ENCODE data around the gene PUM1.
"Not testable (repeated sequence)": the region's sequence is repeated elsewhere in the genome, so short reads cannot be mapped to it uniquely, and the experiment has no call there.

Gene PUM1

GRCh38 chr1:30974536-30974935, 91.0 kb downstream of the PUM1 start:
- H3K4me3 ChIP-seq (ENCODE audit: low read length) = no peak overlapping the region
- H3K79me2 ChIP-seq (ENCODE audit: control insufficient read depth, low read length) = peaks cover 76% of the 10 kb centered on the region
- no peaks in the 10 kb centered on the region for H3K27me3 ChIP-seq (ENCODE audit: control insufficient read depth, low read length)
- H3K4me2 ChIP-seq (ENCODE audit: low read length) = no peak overlapping the region
- peaks cover 3% of the 10 kb centered on the region; the same call in 1 of the 2 replicates for H4K20me1 ChIP-seq (ENCODE audit: control insufficient read depth, insufficient read depth, low read depth, low read length)
- TF ChIP-seq CTCF (IDR thresholded peaks at IDR 0.05; ENCODE audit: low read depth, low read length, poor library complexity, severe bottlenecking) = no peak
- TF ChIP-seq EZH2phosphoT487 (IDR thresholded peaks at IDR 0.05; ENCODE audit: borderline replicate concordance, low read length) = no peak
- H3K4me1 ChIP-seq (ENCODE audit: control insufficient read depth, low read length) = peaks cover 12% of the 10 kb centered on the region
- no peak overlapping the region for H3K27ac ChIP-seq (ENCODE audit: low read depth, low read length)
- no peaks in the 10 kb centered on the region for H3K9me3 ChIP-seq (ENCODE audit: control insufficient read depth, insufficient read depth, low read length)
- peaks cover 6% of the 10 kb centered on the region; the same call in 1 of the 2 replicates for H3F3A ChIP-seq (ENCODE audit: control insufficient read depth, insufficient read depth)
- peaks cover 89% of the 10 kb centered on the region for H3K36me3 ChIP-seq (ENCODE audit: control insufficient read depth, low read length)
- no peaks in the 10 kb centered on the region for H3K9me2 ChIP-seq (replicated peaks; ENCODE audit: control insufficient read depth, low read length)

GRCh38 chr1:30972349-30972748, 93.2 kb downstream of the PUM1 start:
- not testable (repeated sequence) for H3K27ac ChIP-seq (ENCODE audit: low read depth, low read length); H3K4me3 ChIP-seq (ENCODE audit: low read length); H3K9me2 ChIP-seq (replicated peaks; ENCODE audit: control insufficient read depth, low read length); H4K20me1 ChIP-seq (ENCODE audit: control insufficient read depth, insufficient read depth, low read depth, low read length); H3K27me3 ChIP-seq (ENCODE audit: control insufficient read depth, low read length); H3K4me2 ChIP-seq (ENCODE audit: low read length); H3F3A ChIP-seq (ENCODE audit: control insufficient read depth, insufficient read depth); H3K9me3 ChIP-seq (ENCODE audit: control insufficient read depth, insufficient read depth, low read length)
- peaks cover 89% of the 10 kb centered on the region for H3K36me3 ChIP-seq (ENCODE audit: control insufficient read depth, low read length)
- H3K4me1 ChIP-seq (ENCODE audit: control insufficient read depth, low read length) = peaks cover 13% of the 10 kb centered on the region
- H3K79me2 ChIP-seq (ENCODE audit: control insufficient read depth, low read length) = peaks cover 76% of the 10 kb centered on the region

GRCh38 chr1:30971496-30971895, 94.0 kb downstream of the PUM1 start:
- peaks cover 3% of the 10 kb centered on the region; the same call in 1 of the 2 replicates for H4K20me1 ChIP-seq (ENCODE audit: control insufficient read depth, insufficient read depth, low read depth, low read length)
- H3K27ac ChIP-seq (ENCODE audit: low read depth, low read length) = no peak overlapping the region
- no peaks in the 10 kb centered on the region for H3K9me3 ChIP-seq (ENCODE audit: control insufficient read depth, insufficient read depth, low read length)
- H3K9me2 ChIP-seq (replicated peaks; ENCODE audit: control insufficient read depth, low read length) = no peaks in the 10 kb centered on the region
- peaks cover 88% of the 10 kb centered on the region for H3K36me3 ChIP-seq (ENCODE audit: control insufficient read depth, low read length)
- TF ChIP-seq CTCF (IDR thresholded peaks at IDR 0.05; ENCODE audit: low read depth, low read length, poor library complexity, severe bottlenecking) (no peak), EZH2phosphoT487 (IDR thresholded peaks at IDR 0.05; ENCODE audit: borderline replicate concordance, low read length) (no peak)
- no peak overlapping the region for H3K4me2 ChIP-seq (ENCODE audit: low read length)
- no peak overlapping the region for H3K4me3 ChIP-seq (ENCODE audit: low read length)
- H3K4me1 ChIP-seq (ENCODE audit: control insufficient read depth, low read length) = peaks cover 13% of the 10 kb centered on the region
- H3K79me2 ChIP-seq (ENCODE audit: control insufficient read depth, low read length) = peaks cover 74% of the 10 kb centered on the region
- H3F3A ChIP-seq (ENCODE audit: control insufficient read depth, insufficient read depth) = peaks cover 5% of the 10 kb centered on the region; the same call in 1 of the 2 replicates
- no peaks in the 10 kb centered on the region for H3K27me3 ChIP-seq (ENCODE audit: control insufficient read depth, low read length)

GRCh38 chr1:30969903-30970302, 95.6 kb downstream of the PUM1 start:
- no peak overlapping the region for H3K4me2 ChIP-seq (ENCODE audit: low read length)
- H3K79me2 ChIP-seq (ENCODE audit: control insufficient read depth, low read length) = peaks cover 68% of the 10 kb centered on the region
- peaks cover 90% of the 10 kb centered on the region for H3K36me3 ChIP-seq (ENCODE audit: control insufficient read depth, low read length)

More at GRCh38 chr1:30969903-30970302, 95.6 kb downstream of the PUM1 start:
- Histone ChIP-seq H4K20me1 (ENCODE audit: control insufficient read depth, insufficient read depth, low read depth, low read length) (peaks cover 3% of the 10 kb centered on the region; the same call in 1 of the 2 replicates), H3K27me3 (ENCODE audit: control insufficient read depth, low read length) (no peaks in the 10 kb centered on the region), H3K4me1 (ENCODE audit: control insufficient read depth, low read length) (peaks cover 8% of the 10 kb centered on the region), H3F3A (ENCODE audit: control insufficient read depth, insufficient read depth) (no peaks in the 10 kb centered on the region), H3K9me3 (ENCODE audit: control insufficient read depth, insufficient read depth, low read length) (no peaks in the 10 kb centered on the region), H3K27ac (ENCODE audit: low read depth, low read length) (no peak overlapping the region), H3K4me3 (ENCODE audit: low read length) (no peak overlapping the region), H3K9me2 (replicated peaks; ENCODE audit: control insufficient read depth, low read length) (no peaks in the 10 kb centered on the region)
- TF ChIP-seq EZH2phosphoT487 (IDR thresholded peaks at IDR 0.05; ENCODE audit: borderline replicate concordance, low read length) (no peak), CTCF (IDR thresholded peaks at IDR 0.05; ENCODE audit: low read depth, low read length, poor library complexity, severe bottlenecking) (no peak)
